Measurements from ENCODE around the gene ZEB1. TPM values are rescaled to one million over a fixed set of nuclear protein-coding genes. Genes with fewer than 3 reads are reported as not detected.

The ZEB1 gene
- total and polyA plus RNA-seq, 9 of the 15 experiments (the other 6 are each of a cell fraction or from before 2014, with no cell fraction given) = 2.1 to 8.4 (median 4.9) TPM

DNA sequence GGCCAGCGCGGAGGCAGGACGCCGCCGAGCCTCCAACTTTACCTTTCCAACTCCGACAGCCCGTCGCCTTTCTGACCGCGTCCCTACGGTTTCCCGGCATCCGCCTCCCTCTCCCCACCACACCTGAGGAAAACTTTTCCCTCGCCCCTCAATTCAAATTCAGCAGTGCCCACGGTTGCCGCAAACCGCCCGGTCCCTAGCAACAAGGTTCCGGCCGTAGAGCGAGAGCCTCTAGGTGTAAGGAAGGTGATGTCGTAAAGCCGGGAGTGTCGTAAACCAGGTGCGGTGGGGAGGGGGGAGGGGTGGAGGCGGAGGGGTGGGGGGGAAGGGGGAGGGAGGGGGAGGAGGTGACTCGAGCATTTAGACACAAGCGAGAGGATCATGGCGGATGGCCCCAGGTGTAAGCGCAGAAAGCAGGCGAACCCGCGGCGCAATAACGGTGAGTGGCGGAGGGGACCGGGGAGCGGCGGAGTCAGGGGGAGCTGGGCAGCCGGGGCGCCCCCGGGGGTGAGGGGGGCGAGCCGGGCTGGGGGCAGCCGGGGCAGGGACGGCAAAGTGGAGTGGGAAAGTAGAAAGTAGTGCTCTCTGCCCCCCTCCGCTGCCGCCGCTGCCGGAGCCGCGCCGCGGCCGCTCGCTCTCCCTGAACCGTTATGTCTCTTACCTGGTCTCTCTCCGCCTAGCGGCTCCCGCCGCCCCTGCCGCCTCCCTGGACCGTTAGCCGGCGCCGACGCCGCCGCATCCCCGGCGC is at the start of gene ZEB1 (continued):
- TF ChIP-seq ZNF79 (CRISPR knock-in tag; IDR thresholded peaks at IDR 0.05; ENCODE audit: low read depth) (no peak), TRIM28 (IDR thresholded peaks at IDR 0.05) (no peak), POLR2B (IDR thresholded peaks at IDR 0.05; ENCODE audit: low read depth, partially characterized antibody) (peak; percentile 49), NFIX (CRISPR knock-in tag; IDR thresholded peaks at IDR 0.05; ENCODE audit: low read depth) (no peak), JUND (IDR thresholded peaks at IDR 0.05; ENCODE audit: borderline replicate concordance, low read depth, low read length) (no peak), JUND (tag; IDR thresholded peaks at IDR 0.05; ENCODE audit: borderline replicate concordance, low read depth, low read length) (no peak), BHLHE40 (IDR thresholded peaks at IDR 0.05; ENCODE audit: low read length) (no peak), ZNF639 (CRISPR knock-in tag; conservative IDR thresholded peaks at IDR 0.05 in 1 of 2, IDR thresholded peaks at IDR 0.05 in 1 of 2) (peak in 1 of 2 experiments; percentile 46; a peak in 2 of 4 replicates), SMARCA5 (IDR thresholded peaks at IDR 0.05) (no peak), E2F3 (CRISPR knock-in tag; IDR thresholded peaks at IDR 0.05) (0 out of 2 replicates have a peak, but pooled peaks have one; percentile 16), JUN (IDR thresholded peaks at IDR 0.05; ENCODE audit: borderline replicate concordance, low read depth, low read length) (no peak), JUN (CRISPR knock-in tag; IDR thresholded peaks at IDR 0.05; ENCODE audit: borderline replicate concordance) (no peak), MYBL2 (IDR thresholded peaks at IDR 0.05; ENCODE audit: low read depth) (peak; percentile 76), MYBL2 (CRISPR knock-in tag; IDR thresholded peaks at IDR 0.05; ENCODE audit: borderline replicate concordance) (no peak), ARHGAP35 (IDR thresholded peaks at IDR 0.05; ENCODE audit: partially characterized antibody) (no peak), MTA3 (IDR thresholded peaks at IDR 0.05; ENCODE audit: borderline replicate concordance) (no peak), THRB (CRISPR knock-in tag; conservative IDR thresholded peaks at IDR 0.05) (no peak), PHF8 (IDR thresholded peaks at IDR 0.05; ENCODE audit: borderline replicate concordance, low read length) (peak; percentile 65; the same call in 1 of the 2 replicates), ZNF134 (CRISPR knock-in tag; conservative IDR thresholded peaks at IDR 0.05) (no peak), PCBP2 (IDR thresholded peaks at IDR 0.05; ENCODE audit: low read depth, low read length, poor library complexity, severe bottlenecking) (no peak)
- TF ChIP-seq, protein P1, sequence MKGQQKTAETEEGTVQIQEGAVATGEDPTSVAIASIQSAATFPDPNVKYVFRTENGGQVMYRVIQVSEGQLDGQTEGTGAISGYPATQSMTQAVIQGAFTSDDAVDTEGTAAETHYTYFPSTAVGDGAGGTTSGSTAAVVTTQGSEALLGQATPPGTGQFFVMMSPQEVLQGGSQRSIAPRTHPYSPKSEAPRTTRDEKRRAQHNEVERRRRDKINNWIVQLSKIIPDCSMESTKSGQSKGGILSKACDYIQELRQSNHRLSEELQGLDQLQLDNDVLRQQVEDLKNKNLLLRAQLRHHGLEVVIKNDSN (CRISPR knock-in tag; IDR thresholded peaks at IDR 0.05) = no peak
- TF ChIP-seq, protein P2, sequence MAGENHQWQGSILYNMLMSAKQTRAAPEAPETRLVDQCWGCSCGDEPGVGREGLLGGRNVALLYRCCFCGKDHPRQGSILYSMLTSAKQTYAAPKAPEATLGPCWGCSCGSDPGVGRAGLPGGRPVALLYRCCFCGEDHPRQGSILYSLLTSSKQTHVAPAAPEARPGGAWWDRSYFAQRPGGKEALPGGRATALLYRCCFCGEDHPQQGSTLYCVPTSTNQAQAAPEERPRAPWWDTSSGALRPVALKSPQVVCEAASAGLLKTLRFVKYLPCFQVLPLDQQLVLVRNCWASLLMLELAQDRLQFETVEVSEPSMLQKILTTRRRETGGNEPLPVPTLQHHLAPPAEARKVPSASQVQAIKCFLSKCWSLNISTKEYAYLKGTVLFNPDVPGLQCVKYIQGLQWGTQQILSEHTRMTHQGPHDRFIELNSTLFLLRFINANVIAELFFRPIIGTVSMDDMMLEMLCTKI (IDR thresholded peaks at IDR 0.05; ENCODE audit: partially characterized antibody) = no peak
